Measurements from ENCODE around the gene GNAS.
A peak's percentile ranks its signal among the peaks of the same experiment; 100 is the strongest.

Gene GNAS

GRCh38 chr20:58883241-58883691, 30.8 kb downstream of the GNAS start:
- DNase-seq: no peak

- DNase-seq: no peak
Observed at GRCh38 chr20:58884966-58885365, 32.5 kb downstream of the GNAS start.

- DNase-seq: no peak
Observed at GRCh38 chr20:58886546-58886945, 34.0 kb downstream of the GNAS start.

- DNase-seq: no peak
Observed at GRCh38 chr20:58888103-58888502, 35.6 kb downstream of the GNAS start.

GRCh38 chr20:58888521-58889333, 36.2 kb downstream of the GNAS start:
- peak; percentile 77 for DNase-seq

- DNase-seq: no peak
Observed at GRCh38 chr20:58889334-58889760, 36.8 kb downstream of the GNAS start.

GRCh38 chr20:58889798-58890517, 37.4 kb downstream of the GNAS start:
- DNase-seq: no peak

GRCh38 chr20:58890518-58891085, 38.1 kb downstream of the GNAS start:
- peak; percentile 58 for DNase-seq

GRCh38 chr20:58891086-58891717, 38.7 kb downstream of the GNAS start:
- peak; percentile 68 for DNase-seq

GRCh38 chr20:58891718-58892140, 39.2 kb downstream of the GNAS start:
- DNase-seq: peak; percentile 19

GRCh38 chr20:58892141-58892931, 39.8 kb downstream of the GNAS start:
- peak; percentile 64 for DNase-seq

GRCh38 chr20:58892932-58893224, 40.4 kb downstream of the GNAS start:
- no peak for DNase-seq

GRCh38 chr20:58893355-58894120, 41.0 kb downstream of the GNAS start:
- no peak for DNase-seq

GRCh38 chr20:58894652-58895447, 42.3 kb downstream of the GNAS start:
- no peak for DNase-seq

GRCh38 chr20:58895448-58896180, 43.1 kb downstream of the GNAS start:
- no peak for DNase-seq

GRCh38 chr20:58896820-58897219, 44.3 kb downstream of the GNAS start:
- no peak for DNase-seq

- no peak for DNase-seq
Observed at GRCh38 chr20:58897488-58897887, 45.0 kb downstream of the GNAS start.

- no peak for DNase-seq
Observed at GRCh38 chr20:58898629-58899408, 46.3 kb downstream of the GNAS start.

GRCh38 chr20:58899512-58899911, 47.0 kb downstream of the GNAS start:
- no peak for DNase-seq
